Measurements from ENCODE around the gene MPZL1.

- no peak for TF ChIP-seq CTCF (conservative IDR thresholded peaks at IDR 0.05; ENCODE audit: low read length)
- no peak for TF ChIP-seq EZH2phosphoT487 (IDR thresholded peaks at IDR 0.05; ENCODE audit: borderline replicate concordance, low read depth, low read length)
These were observed 27.1 kb downstream of the MPZL1 start for GRCh38 chr1:167748906-167749305.
